ENCODE data around the gene HMCN1. TPM values are rescaled to one million over a fixed set of nuclear protein-coding genes. Genes with fewer than 3 reads are reported as not detected.

The HMCN1 gene
- total and polyA plus RNA-seq, 2 donors (not counting 1 experiment from before 2014, with no cell fraction given): 6.8 to 21.0 TPM

- Histone ChIP-seq H3K27ac (ENCODE audit: insufficient read depth, low read length) (no peak overlapping the region), H4K20me1 (ENCODE audit: control insufficient read depth, extremely low read depth, insufficient read depth, low read length) (no peaks in the 10 kb centered on the region), H2AFZ (ENCODE audit: low read length) (no peak overlapping the region), H3K27me3 (ENCODE audit: control insufficient read depth, insufficient read depth, low read length) (no peaks in the 10 kb centered on the region), H3K4me2 (ENCODE audit: extremely low read depth, insufficient read depth, low read length) (no peak overlapping the region), H3K9ac (ENCODE audit: insufficient read depth, low read length) (no peak overlapping the region), H3K4me3 (replicated peaks in 1 of 4; ENCODE audit: control extremely low read depth in 1 of 4, insufficient read depth in 1 of 4, low read depth in 3 of 4, low read length in 4 of 4) (no peak overlapping the region), H3K79me2 (ENCODE audit: control insufficient read depth, insufficient read depth, low read length) (no peaks in the 10 kb centered on the region), H3K9me3 (ENCODE audit: control insufficient read depth, insufficient read depth, low read depth, low read length) (no peaks in the 10 kb centered on the region), H3K36me3 (ENCODE audit: control insufficient read depth, insufficient read depth, low read length) (no peaks in the 10 kb centered on the region), H3K4me1 (ENCODE audit: control insufficient read depth, extremely low read depth, insufficient read depth, low read length) (no peaks in the 10 kb centered on the region)
- no peak for DNase-seq (ENCODE audit: low read depth in 2 of 2)
- TF ChIP-seq CTCF (conservative IDR thresholded peaks at IDR 0.05 in 1 of 2, IDR thresholded peaks at IDR 0.05 in 1 of 2; ENCODE audit: low read depth in 1 of 2, low read length in 2 of 2) (no peak), EZH2 (IDR thresholded peaks at IDR 0.05; ENCODE audit: low read length, missing control alignments) (no peak)
These were observed 430.6 kb downstream of the HMCN1 start for GRCh38 chr1:186164773-186165172.

- H3K27ac ChIP-seq (ENCODE audit: insufficient read depth, low read length): no peak overlapping the region
- TF ChIP-seq EZH2 (IDR thresholded peaks at IDR 0.05; ENCODE audit: low read length, missing control alignments) (no peak), CTCF (conservative IDR thresholded peaks at IDR 0.05 in 1 of 2, IDR thresholded peaks at IDR 0.05 in 1 of 2; ENCODE audit: low read depth in 1 of 2, low read length in 2 of 2) (no peak)
- H3K27me3 ChIP-seq (ENCODE audit: control insufficient read depth, insufficient read depth, low read length): no peaks in the 10 kb centered on the region
- H3K4me3 ChIP-seq (replicated peaks in 1 of 4; ENCODE audit: control extremely low read depth in 1 of 4, insufficient read depth in 1 of 4, low read depth in 3 of 4, low read length in 4 of 4): no peak overlapping the region
- DNase-seq (ENCODE audit: low read depth in 2 of 2): peak in 1 of 2 donors; percentile 53
- H4K20me1 ChIP-seq (ENCODE audit: control insufficient read depth, extremely low read depth, insufficient read depth, low read length): no peaks in the 10 kb centered on the region
- no peak overlapping the region for H3K4me2 ChIP-seq (ENCODE audit: extremely low read depth, insufficient read depth, low read length)
- H3K9ac ChIP-seq (ENCODE audit: insufficient read depth, low read length): no peak overlapping the region
- no peak overlapping the region for H2AFZ ChIP-seq (ENCODE audit: low read length)
- no peaks in the 10 kb centered on the region for H3K79me2 ChIP-seq (ENCODE audit: control insufficient read depth, insufficient read depth, low read length)
- no peaks in the 10 kb centered on the region for H3K9me3 ChIP-seq (ENCODE audit: control insufficient read depth, insufficient read depth, low read depth, low read length)
- no peaks in the 10 kb centered on the region for H3K36me3 ChIP-seq (ENCODE audit: control insufficient read depth, insufficient read depth, low read length)
- H3K4me1 ChIP-seq (ENCODE audit: control insufficient read depth, extremely low read depth, insufficient read depth, low read length): no peaks in the 10 kb centered on the region
These were observed 431.1 kb downstream of the HMCN1 start for GRCh38 chr1:186165303-186165702.

- Histone ChIP-seq H3K9ac (ENCODE audit: insufficient read depth, low read length) (no peak overlapping the region), H3K4me3 (replicated peaks in 1 of 4; ENCODE audit: control extremely low read depth in 1 of 4, insufficient read depth in 1 of 4, low read depth in 3 of 4, low read length in 4 of 4) (no peak overlapping the region), H3K4me1 (ENCODE audit: control insufficient read depth, extremely low read depth, insufficient read depth, low read length) (no peaks in the 10 kb centered on the region), H3K36me3 (ENCODE audit: control insufficient read depth, insufficient read depth, low read length) (no peaks in the 10 kb centered on the region), H3K4me2 (ENCODE audit: extremely low read depth, insufficient read depth, low read length) (no peak overlapping the region), H3K79me2 (ENCODE audit: control insufficient read depth, insufficient read depth, low read length) (no peaks in the 10 kb centered on the region), H2AFZ (ENCODE audit: low read length) (no peak overlapping the region), H4K20me1 (ENCODE audit: control insufficient read depth, extremely low read depth, insufficient read depth, low read length) (no peaks in the 10 kb centered on the region), H3K27me3 (ENCODE audit: control insufficient read depth, insufficient read depth, low read length) (no peaks in the 10 kb centered on the region), H3K27ac (ENCODE audit: insufficient read depth, low read length) (no peak overlapping the region), H3K9me3 (ENCODE audit: control insufficient read depth, insufficient read depth, low read depth, low read length) (no peaks in the 10 kb centered on the region)
- DNase-seq (ENCODE audit: low read depth in 2 of 2): no peak
- no peak for TF ChIP-seq CTCF (conservative IDR thresholded peaks at IDR 0.05 in 1 of 2, IDR thresholded peaks at IDR 0.05 in 1 of 2; ENCODE audit: low read depth in 1 of 2, low read length in 2 of 2)
- TF ChIP-seq EZH2 (IDR thresholded peaks at IDR 0.05; ENCODE audit: low read length, missing control alignments): no peak
These were observed 433.0 kb downstream of the HMCN1 start for GRCh38 chr1:186167096-186167668.
